HepG2 (cell line): ENCODE results near the gene MNAT1. TPM values are rescaled to one million over a fixed set of nuclear protein-coding genes. Genes with fewer than 3 reads are reported as not detected.

ENCODE experiments used
- ATF1 ChIP-seq: IDR thresholded peaks from 2 replicates; pipeline ENCODE4 v1.6.1; 2016; ENCODE audit warnings: mild to moderate bottlenecking, control low read depth
- CENPX ChIP-seq: sonication (generic); formaldehyde crosslinking; IDR thresholded peaks from 2 replicates; pipeline ENCODE4 v1.9.0; 2021; ENCODE audit warnings: mild to moderate bottlenecking, missing genetic modification reagents, moderate library complexity
- DMAP1 ChIP-seq: IDR thresholded peaks from 2 replicates; pipeline ENCODE4 v1.6.1; 2016
- ERF ChIP-seq: IDR thresholded peaks from 2 replicates; pipeline ENCODE4 v1.6.1; 2018; ENCODE audit warnings: missing biosample characterization, missing genetic modification reagents
- HCFC1 ChIP-seq: fragments of 150-350 bp; IDR thresholded peaks from 2 replicates; pipeline ENCODE4 v1.6.1; 2014; ENCODE audit warnings: low read depth, low read length
- MED1 ChIP-seq: sonication (generic); formaldehyde crosslinking; IDR thresholded peaks from 2 replicates; pipeline ENCODE4 v1.4.0; 2020; ENCODE audit warnings: missing genetic modification reagents
- NAIF1 ChIP-seq: sonication (generic); formaldehyde crosslinking; IDR thresholded peaks from 2 replicates; pipeline ENCODE4 v1.5.0; 2020; ENCODE audit warnings: mild to moderate bottlenecking, missing genetic modification reagents, borderline replicate concordance
- NCOR1 ChIP-seq: fragments of 200-600 bp; sonication (generic); IDR thresholded peaks from 2 replicates; pipeline ENCODE4 v1.7.0; 2017; ENCODE audit warnings: antibody characterized with exemption, low read length, borderline replicate concordance
- PRMT3 ChIP-seq: sonication (generic); formaldehyde crosslinking; IDR thresholded peaks from 2 replicates; pipeline ENCODE4 v1.8.1; 2022; ENCODE audit warnings: low read depth, mild to moderate bottlenecking, moderate library complexity, missing genetic modification reagents, borderline replicate concordance
- REL ChIP-seq: sonication (generic); formaldehyde crosslinking; conservative IDR thresholded peaks from 2 replicates; pipeline ENCODE4 v1.8.0; 2022; ENCODE audit warnings: mild to moderate bottlenecking, missing genetic modification reagents, moderate library complexity
- REXO4 ChIP-seq: sonication (generic); formaldehyde crosslinking; IDR thresholded peaks from 2 replicates; pipeline ENCODE4 v1.8.0; 2022; ENCODE audit warnings: missing genetic modification reagents, mild to moderate bottlenecking, borderline replicate concordance
- SALL1 ChIP-seq: sonication (generic); formaldehyde crosslinking; IDR thresholded peaks from 2 replicates; pipeline ENCODE4 v1.8.0; 2022; ENCODE audit warnings: mild to moderate bottlenecking, missing genetic modification reagents
- SP5 ChIP-seq: IDR thresholded peaks from 2 replicates; pipeline ENCODE4 v1.6.1; 2016; ENCODE audit warnings: low read depth, borderline replicate concordance
- SRSF1 ChIP-seq: fragments of 200-400 bp; formaldehyde crosslinking; optimal IDR thresholded peaks from 2 replicates; pipeline ENCODE3; 2017; ENCODE audit warnings: mild to moderate bottlenecking, low read depth, low read length, moderate library complexity
- STAT5B ChIP-seq: sonication (generic); formaldehyde crosslinking; IDR thresholded peaks from 2 replicates; pipeline ENCODE4 v1.4.0; 2020; ENCODE audit warnings: missing genetic modification reagents
- TFDP1 ChIP-seq: IDR thresholded peaks from 2 replicates; pipeline ENCODE4 v1.6.1; 2016; ENCODE audit warnings: missing compliant biosample characterization, missing genetic modification reagents, borderline replicate concordance
- ZNF235 ChIP-seq: sonication (generic); formaldehyde crosslinking; IDR thresholded peaks from 2 replicates; pipeline ENCODE4 v1.8.1; 2023; ENCODE audit warnings: mild to moderate bottlenecking, missing genetic modification reagents, borderline replicate concordance
- ZNF282 ChIP-seq: fragments of 450-650 bp; IDR thresholded peaks from 2 replicates; pipeline ENCODE4 v1.6.1; 2018; ENCODE audit not compliant: partially characterized antibody
- ZNF318 ChIP-seq: sonication (generic); formaldehyde crosslinking; IDR thresholded peaks from 2 replicates; pipeline ENCODE4 v1.4.0; 2020; ENCODE audit warnings: mild to moderate bottlenecking, missing genetic modification reagents
- ZNF605 ChIP-seq: sonication (generic); formaldehyde crosslinking; IDR thresholded peaks from 2 replicates; pipeline ENCODE4 v1.8.0; 2022; ENCODE audit warnings: mild to moderate bottlenecking, missing genetic modification reagents
- ZNF616 ChIP-seq: sonication (generic); formaldehyde crosslinking; IDR thresholded peaks from 2 replicates; pipeline ENCODE4 v1.5.0; 2020; ENCODE audit warnings: low read depth, mild to moderate bottlenecking, missing genetic modification reagents
- ZNF652 ChIP-seq: IDR thresholded peaks from 2 replicates; pipeline ENCODE4 v1.6.1; 2016; ENCODE audit warnings: low read depth, borderline replicate concordance
- ZNF788 ChIP-seq: sonication (generic); formaldehyde crosslinking; IDR thresholded peaks from 2 replicates; pipeline ENCODE4 v1.5.0; 2020; ENCODE audit warnings: mild to moderate bottlenecking, missing genetic modification reagents, borderline replicate concordance
- polyA plus RNA-seq, 8 experiments: library from polyadenylated mRNA; depleted of rRNA in 3 of 8; stranded (reverse) in 7 of 8; unstranded in 1 of 8; fragments of >200 nt; fragmentation: Illumina TruSeq in 4 of 8; extraction: Trizol in 4 of 8; gene quantifications; 2 replicates each; pipeline versions ENCODE4 v1.2.1 to v1.2.3, GENCODE V29; 2011 to 2016; ENCODE audit warnings: low read depth in 4 of 8, missing spikeins in 1 of 8, mixed read lengths in 1 of 8; ENCODE audit not compliant: insufficient read depth in 1 of 8
- total RNA-seq, 5 experiments: library from RNA; depleted of rRNA; stranded (reverse); fragments of >200 nt; fragmentation: Illumina TruSeq; extraction: Trizol; gene quantifications; 2 replicates each; pipeline ENCODE4 v1.2.3, GENCODE V29; 2016; ENCODE audit warnings: low read depth in 1 of 5

Gene MNAT1
- total and polyA plus RNA-seq, 2 of the 13 experiments (the other 11 are each of a cell fraction or from before 2014, with no cell fraction given) = 49.2 to 94.8 TPM

- TF ChIP-seq ZNF318 = no peak
- no peak for TF ChIP-seq HCFC1
- 0 out of 2 replicates have a peak, but pooled peaks have one; percentile 27 for TF ChIP-seq DMAP1 (CRISPR knock-in tag)
- TF ChIP-seq REL (CRISPR knock-in tag) = no peak
- no peak for TF ChIP-seq SP5 (CRISPR knock-in tag)
- TF ChIP-seq NCOR1 = peak; percentile 73; the same call in 1 of the 2 replicates
- TF ChIP-seq ZNF652 (CRISPR knock-in tag) = no peak
- TF ChIP-seq ATF1 (CRISPR knock-in tag) = no peak
- TF ChIP-seq ZNF235 (CRISPR knock-in tag) = no peak
- TF ChIP-seq NAIF1 (CRISPR knock-in tag) = no peak
- TF ChIP-seq ZNF788 = no peak
- no peak for TF ChIP-seq PRMT3
- TF ChIP-seq TFDP1 (CRISPR knock-in tag) = no peak
- TF ChIP-seq CENPX (CRISPR knock-in tag) = no peak
- 0 out of 2 replicates have a peak, but pooled peaks have one; percentile 41 for TF ChIP-seq ERF
- no peak for TF ChIP-seq STAT5B
- peak; percentile 58 for TF ChIP-seq SALL1 (CRISPR knock-in tag)
- no peak for TF ChIP-seq ZNF605 (CRISPR knock-in tag)
- no peak for TF ChIP-seq ZNF282
- no peak for TF ChIP-seq REXO4 (CRISPR knock-in tag)
- TF ChIP-seq SRSF1 = no peak
- peak; percentile 59; the same call in 1 of the 2 replicates for TF ChIP-seq MED1 (CRISPR knock-in tag)
- TF ChIP-seq ZNF616 (CRISPR knock-in tag) = no peak
These were observed 43.0 kb upstream of the MNAT1 start (continued) for GRCh38 chr14:60691383-60692113.
